ENCODE results near the gene PCTP. TPM values are rescaled to one million over a fixed set of nuclear protein-coding genes. Genes with fewer than 3 reads are reported as not detected.

The PCTP gene
- 30.9 TPM for polyA plus RNA-seq (ENCODE audit: insufficient read length)
- long read RNA-seq, donor 1, transcript PCTP-201 (6 exons, 2,044 nt): major isoform, 14 of 15 reads
- long read RNA-seq, donor 1, partial matches to known transcripts: 0 of 15 reads
- long read RNA-seq, donor 1, other reads (novel, unspliced or antisense): 0 of 15 reads
- long read RNA-seq, donor 2, transcript PCTP-201 (6 exons, 2,044 nt): major isoform, 5 of 7 reads
- long read RNA-seq, donor 2, partial matches to known transcripts: 0 of 7 reads
- long read RNA-seq, donor 2, other reads (novel, unspliced or antisense): 0 of 7 reads
- long read RNA-seq, donor 3, transcript PCTP-201 (6 exons, 2,044 nt): major isoform, 9 of 10 reads
- long read RNA-seq, donor 3, partial matches to known transcripts: 0 of 10 reads
- long read RNA-seq, donor 3, other reads (novel, unspliced or antisense): 0 of 10 reads
- long read RNA-seq, donor 4: 0 reads
- long read RNA-seq, donor 5, transcript PCTP-201 (6 exons, 2,044 nt): major isoform, 12 of 16 reads
- long read RNA-seq, donor 5, partial matches to known transcripts: 0 of 16 reads
- long read RNA-seq, donor 5, other reads (novel, unspliced or antisense): 0 of 16 reads
- long read RNA-seq, donor 6, transcript PCTP-201 (6 exons, 2,044 nt): major isoform, 10 of 12 reads
- long read RNA-seq, donor 6, partial matches to known transcripts: 0 of 12 reads
- long read RNA-seq, donor 6, other reads (novel, unspliced or antisense): 0 of 12 reads
- long read RNA-seq, donor 7, transcript PCTP-201 (6 exons, 2,044 nt): major isoform, 8 of 9 reads
- long read RNA-seq, donor 7, partial matches to known transcripts: 0 of 9 reads
- long read RNA-seq, donor 7, other reads (novel, unspliced or antisense): 0 of 9 reads
- long read RNA-seq, donor 8, partial matches to known transcripts: 0 of 2 reads
- long read RNA-seq, donor 8, other reads (novel, unspliced or antisense): 0 of 2 reads

- peak; percentile 91 for DNase-seq
Measured at GRCh38 chr17:55750750-55751657, at the start of gene PCTP. TSS of gene PCTP (plus strand) at chr17:55751051. CDS start at chr17:55751104, 53 bp downstream.

- no peak for DNase-seq
Measured at GRCh38 chr17:55702150-55702549, 48.7 kb upstream of the PCTP start.

DNA sequence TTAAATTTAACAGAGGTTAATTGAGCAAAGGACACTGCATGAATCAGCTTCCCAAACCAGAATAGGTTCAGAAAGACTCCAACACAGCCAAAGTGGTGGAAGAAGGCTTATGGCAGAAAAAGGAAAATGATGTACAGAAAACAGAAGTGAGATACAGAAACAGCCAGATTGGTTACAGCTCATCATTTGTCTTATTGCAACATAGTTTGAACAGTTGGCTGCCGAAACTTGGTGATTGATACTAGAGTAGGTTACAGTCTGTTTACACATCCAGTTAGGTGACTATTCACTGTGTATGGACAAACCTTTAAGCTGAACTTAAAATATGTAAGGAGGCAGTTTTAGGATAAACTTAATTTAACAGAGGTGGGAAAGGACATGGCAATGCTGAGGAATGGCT is 46.5 kb upstream of the PCTP start:
- DNase-seq: no peak

DNA sequence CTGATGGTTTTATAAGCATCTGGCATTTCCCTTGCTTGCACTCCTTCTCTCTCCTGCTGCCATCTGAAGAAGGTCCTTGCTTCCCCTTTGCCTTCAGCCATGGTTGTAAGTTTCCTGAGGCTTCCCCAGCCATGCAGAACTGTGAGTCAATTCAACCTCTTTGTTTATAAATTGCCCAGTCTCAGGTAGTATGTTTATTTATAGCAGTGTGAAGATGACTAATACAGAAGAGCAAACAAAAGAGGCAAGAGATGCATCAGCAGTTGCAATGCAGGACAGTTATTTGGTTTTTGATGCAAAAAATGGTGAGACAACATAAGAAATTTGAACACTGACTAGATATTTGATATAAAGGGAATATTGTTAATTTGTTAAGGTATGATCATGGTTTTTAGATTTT is 45.0 kb upstream of the PCTP start:
- DNase-seq: no peak

- no peak for DNase-seq
Measured at GRCh38 chr17:55706808-55707773, 43.8 kb upstream of the PCTP start.

DNA sequence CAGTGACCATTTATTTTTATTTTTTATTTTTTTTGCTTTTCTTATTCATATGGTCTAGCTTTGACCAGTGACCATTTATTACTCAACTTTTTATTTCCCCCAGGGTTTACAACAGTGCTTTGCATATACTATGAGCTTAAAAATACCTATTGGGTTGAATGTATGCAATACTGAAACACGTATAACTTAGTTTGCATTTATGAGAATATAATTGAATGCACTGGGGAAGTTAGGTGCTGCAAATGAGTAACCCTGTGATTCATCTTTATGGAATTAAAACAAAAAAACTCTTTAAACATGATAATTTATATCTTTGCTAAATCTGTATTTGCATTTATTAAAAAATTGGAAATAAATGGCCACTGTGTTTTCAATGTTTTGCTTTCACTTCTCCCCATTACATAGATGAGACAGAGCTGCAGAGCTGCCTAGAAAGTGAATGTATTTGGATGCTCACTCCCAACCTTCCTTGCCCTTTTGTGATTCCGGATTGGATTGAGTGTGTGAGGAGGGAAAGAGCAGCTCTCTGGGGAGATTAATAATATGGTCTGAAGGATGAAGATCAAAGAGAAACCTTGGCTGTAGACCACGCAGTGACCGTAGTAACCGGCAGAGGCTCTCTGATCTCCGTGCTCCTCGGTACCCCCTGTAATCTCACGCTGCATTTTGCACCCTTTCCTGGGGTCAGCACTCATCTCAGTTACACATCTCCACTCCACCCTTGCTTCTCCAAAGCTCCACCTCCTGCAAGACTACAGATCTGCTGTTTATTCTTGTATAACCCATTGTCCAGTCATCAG is 42.5 kb upstream of the PCTP start:
- no peak for DNase-seq

GRCh38 chr17:55709440-55709839 is 41.4 kb upstream of the PCTP start:
- no peak for DNase-seq

DNA sequence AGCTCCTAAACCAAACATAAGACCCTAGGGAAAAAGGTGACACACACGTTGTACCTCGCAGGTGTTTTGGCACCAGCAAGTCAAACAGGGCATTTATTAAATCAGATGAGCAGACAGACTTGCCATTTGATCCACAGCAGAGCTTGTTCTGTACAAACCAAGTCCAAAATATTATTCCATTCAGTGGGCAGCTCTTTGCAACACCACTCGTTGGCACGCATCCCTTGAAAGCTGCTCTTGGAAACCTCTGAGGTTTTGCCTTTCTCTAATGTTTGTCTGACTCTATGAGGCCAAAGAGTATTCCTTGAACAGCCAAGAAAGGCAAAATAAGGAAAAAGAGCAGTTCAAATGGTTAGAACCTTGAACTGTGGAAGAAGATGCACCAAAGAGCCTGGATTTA is 40.9 kb upstream of the PCTP start:
- no peak for DNase-seq

DNA sequence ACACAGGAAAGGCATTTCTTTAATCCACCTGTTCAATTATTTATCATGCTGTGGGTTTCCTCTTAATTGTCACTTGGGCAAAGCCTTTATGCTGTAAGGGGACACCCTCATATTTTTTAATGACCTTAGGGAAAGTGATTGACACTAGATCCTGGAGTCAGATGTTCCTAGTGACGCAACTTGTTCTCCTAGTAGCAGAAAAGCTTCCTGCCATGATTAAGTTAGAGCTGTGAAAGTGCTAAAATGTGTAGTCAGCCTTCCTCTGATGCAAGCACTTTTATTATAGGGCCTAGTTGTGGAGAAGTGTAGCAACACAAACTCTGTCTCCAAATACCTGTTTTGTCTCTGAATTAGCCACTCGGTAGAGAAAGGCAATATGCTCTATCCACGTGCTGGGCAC is 40.4 kb upstream of the PCTP start:
- DNase-seq: no peak

GRCh38 chr17:55710829-55711496 is 39.9 kb upstream of the PCTP start:
- no peak for DNase-seq

- DNase-seq: no peak
Measured at GRCh38 chr17:55717432-55717831, 33.4 kb upstream of the PCTP start.

DNA sequence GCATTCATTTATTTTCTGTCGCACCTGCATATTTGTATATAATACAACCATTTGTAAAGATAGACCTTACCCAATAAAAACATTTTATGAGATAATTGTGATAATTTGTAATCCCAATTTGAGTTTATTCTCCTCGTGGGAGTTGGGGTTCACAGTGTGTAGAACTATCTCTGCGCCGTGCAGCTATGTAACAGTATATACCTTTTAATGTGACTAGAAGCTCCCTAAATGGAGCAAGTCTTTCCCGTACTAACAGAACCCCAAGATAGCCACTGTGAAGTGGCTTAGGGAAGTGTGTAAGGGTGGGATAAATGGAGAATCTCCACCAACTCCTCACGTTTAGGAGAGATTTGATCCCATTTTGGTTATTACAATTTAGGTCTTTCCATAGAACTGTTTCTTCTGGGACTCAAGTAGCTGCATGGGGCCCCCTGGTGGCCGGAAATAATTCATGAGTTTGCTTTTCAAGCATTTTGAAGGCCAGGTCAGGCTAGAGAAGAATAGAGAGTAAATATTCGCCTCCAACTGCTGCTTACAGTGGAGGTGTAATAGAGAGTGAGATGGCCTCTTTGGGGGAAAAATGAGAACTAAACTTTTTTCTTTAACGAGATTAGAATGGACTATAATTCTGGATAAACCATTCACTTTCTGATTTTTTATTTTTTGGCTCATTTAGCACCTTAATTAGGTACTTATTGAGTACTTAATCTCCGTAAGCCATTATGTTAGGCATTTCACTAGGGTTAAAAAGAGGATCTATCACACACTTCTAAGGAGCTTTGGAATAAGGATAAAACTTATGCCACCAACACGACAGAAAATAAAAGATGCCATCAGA is 32.7 kb upstream of the PCTP start:
- peak; percentile 94 for DNase-seq

DNA sequence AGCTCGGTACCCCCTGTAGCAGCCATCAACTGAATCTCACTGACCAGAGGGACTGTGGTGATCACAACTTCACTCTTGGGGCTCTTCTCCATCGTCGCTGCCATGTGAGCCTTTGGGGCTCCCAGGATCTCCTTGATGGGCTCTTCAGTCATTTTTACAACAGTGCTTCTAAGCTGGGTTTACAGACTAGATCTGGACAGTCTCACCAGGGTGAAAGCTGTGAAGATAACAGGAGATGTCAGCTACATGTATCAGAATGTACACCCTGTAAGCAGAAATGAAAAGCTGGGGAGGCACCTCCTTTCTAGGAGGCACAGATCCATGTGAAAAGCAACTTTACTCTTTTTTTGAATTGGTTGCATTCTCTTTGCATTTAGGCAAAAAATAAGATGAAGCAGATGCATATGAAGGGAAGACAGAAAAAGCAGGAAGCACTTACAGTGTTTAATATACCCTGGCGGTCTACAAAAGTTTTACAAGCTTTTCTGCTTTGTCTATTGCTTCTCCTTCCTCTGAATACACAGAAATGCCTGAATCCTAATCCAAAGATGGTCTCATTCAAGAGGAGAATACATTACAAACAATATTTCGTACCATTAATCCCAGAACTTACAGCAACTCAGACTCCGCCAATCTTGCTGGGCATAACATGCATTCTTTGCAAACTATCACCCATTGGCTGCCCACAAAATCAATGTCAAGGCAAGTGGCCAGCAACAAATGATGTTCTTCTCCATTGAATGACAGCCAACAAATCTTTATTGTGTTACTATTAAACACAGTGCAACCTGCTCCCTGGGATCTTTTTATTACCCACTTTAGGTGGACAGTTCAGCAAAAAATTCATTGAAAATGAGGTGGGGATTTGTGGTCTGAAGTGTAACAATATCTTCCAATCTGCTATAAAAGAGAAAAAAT is 29.7 kb upstream of the PCTP start:
- no peak for DNase-seq

DNA sequence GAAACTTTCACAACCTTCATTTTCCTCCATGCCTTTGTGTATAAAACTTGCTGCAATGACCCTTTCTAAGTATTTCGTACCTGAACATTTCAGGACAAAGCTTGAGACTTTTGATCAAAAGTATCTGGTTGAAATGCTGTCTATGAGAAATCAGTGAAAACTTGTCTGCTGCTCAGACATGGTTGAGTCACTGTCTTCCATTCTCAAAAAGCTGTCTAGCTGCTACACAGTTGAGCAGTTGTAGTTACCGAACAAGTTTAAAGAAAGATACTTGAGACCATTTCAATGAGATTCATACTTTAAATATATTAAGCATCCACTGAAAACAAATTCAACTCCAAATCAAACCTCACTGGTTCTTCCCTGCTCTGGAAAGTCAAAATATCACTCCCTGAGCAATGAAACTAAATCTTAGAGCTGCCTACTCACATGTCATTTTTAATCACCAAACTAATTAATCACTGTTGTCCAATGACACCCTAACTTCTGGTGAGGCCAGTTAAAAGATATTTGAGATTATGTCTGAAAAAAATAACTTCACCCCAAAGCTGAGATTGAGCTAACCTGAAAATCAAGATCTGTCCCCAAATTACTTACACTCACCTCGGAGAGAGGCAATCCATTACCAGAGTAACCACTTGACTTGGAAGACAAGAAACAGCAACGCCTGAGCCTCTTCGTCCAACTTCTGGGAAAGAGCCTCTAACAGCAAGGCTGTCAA is 28.7 kb upstream of the PCTP start:
- no peak for DNase-seq

DNA sequence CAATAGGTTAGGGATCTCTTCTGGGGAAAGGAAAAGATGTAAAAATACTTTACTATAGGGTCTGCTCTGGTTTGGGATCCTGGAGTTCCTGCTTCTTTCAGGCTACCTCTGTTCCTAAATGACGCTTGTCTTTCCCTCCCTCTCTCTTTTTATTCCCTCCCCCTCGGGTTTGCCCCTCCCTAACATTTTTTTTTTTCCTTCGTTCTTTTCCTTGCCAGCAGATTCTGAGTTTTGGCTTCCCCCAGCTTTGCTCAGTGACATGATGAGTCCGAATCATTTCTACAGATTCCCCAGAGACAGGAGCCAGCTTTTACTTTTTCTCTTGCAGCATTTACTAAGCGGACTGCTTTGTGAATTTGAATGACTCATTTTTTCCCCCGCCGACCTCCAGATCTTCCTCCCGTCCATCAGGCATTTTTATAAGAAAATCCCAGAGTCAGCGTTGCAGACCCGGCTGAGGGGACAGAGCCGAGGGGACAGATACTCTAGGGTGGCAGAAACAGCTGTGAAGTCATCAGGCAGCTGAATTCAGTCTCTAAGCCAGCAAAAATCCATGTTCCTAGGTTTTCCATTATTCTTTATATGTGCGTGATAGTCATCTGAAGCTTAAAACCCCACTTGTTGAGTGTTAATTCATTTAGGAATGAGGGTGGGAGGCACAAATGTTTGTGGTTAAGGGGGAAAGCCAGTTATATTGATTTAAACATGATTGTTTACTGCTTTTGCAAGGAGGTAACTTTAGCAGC is 27.9 kb upstream of the PCTP start, which contains the start of gene TMEM100:
TMEM100 (minus strand) TSS at position 123 of the 746 bp plus-strand sequence. CDS start 1,794 bp downstream, outside the sequence.
- no peak for DNase-seq

GRCh38 chr17:55723488-55723848 is 27.4 kb upstream of the PCTP start:
- no peak for DNase-seq
